Activated CD8-positive, alpha-beta memory T cell treated with anti-CD3 and anti-CD28 coated beads, Interleukin-2, amount 10 ng/mL, durations not matched to agents 7 days and 5 days (primary cell): ENCODE data around the gene SLC38A10. TPM values are rescaled to one million over a fixed set of nuclear protein-coding genes. Genes with fewer than 3 reads are reported as not detected.

Experiments used
- ATAC-seq: fragments of 150-1000 bp; cut with Tn5 transposase; one replicate; pipeline ENCODE4 v1.10.0; 2021; ENCODE audit warnings: moderate library complexity
- CTCF ChIA-PET: fragments of 350-600 bp; sonication (Branson Sonifier 250); formaldehyde crosslinking; loops from one replicate; lab custom pipeline; 2021; ENCODE audit warnings: antibody characterized with exemption; lab: Charles Lee
- DNase-seq: peaks from one replicate; pipeline ENCODE4 v3.0.0-alpha.2; 2020
- H3K27ac Mint-ChIP-seq: one replicate; pipeline ENCODE4 v1.8.0; 2021; ENCODE audit warnings: mild to moderate bottlenecking, mixed read lengths
- H3K27me3 Mint-ChIP-seq: one replicate; pipeline ENCODE4 v1.8.0; 2021; ENCODE audit warnings: mixed read lengths
- H3K36me3 Mint-ChIP-seq: one replicate; pipeline ENCODE4 v1.8.0; 2021; ENCODE audit warnings: mild to moderate bottlenecking, mixed read lengths
- H3K4me1 Mint-ChIP-seq: one replicate; pipeline ENCODE4 v1.8.0; 2021; ENCODE audit warnings: mixed read lengths
- H3K4me3 Mint-ChIP-seq: one replicate; pipeline ENCODE4 v1.8.0; 2021; ENCODE audit warnings: mild to moderate bottlenecking, moderate library complexity, mixed read lengths
- H3K9me3 Mint-ChIP-seq: one replicate; pipeline ENCODE4 v1.8.0; 2022; ENCODE audit warnings: low read depth, mixed read lengths
- total RNA-seq, 2 experiments: library from RNA; stranded (reverse); gene quantifications; one replicate each; pipeline ENCODE4 v1.2.3, GENCODE V29; 2021

The SLC38A10 gene
- total RNA-seq, 2 experiments from 2014 or later: 81.7 to 88.7 TPM

- Mint-ChIP-seq H3K4me3 (no peak overlapping the region), H3K27me3 (peaks cover 13% of the 10 kb centered on the region), H3K9me3 (no peaks in the 10 kb centered on the region), H3K4me1 (no peaks in the 10 kb centered on the region), H3K27ac (no peak overlapping the region), H3K36me3 (no peaks in the 10 kb centered on the region)
- CTCF ChIA-PET: interaction anchor here (1.1 to 1.3 kb wide), 2 partner anchors 12 to 149 kb away, joined by 3 read pairs; no protein-coding TSS in a partner anchor
- ATAC-seq (no peak), DNase-seq (no peak)
These were observed 40.1 kb upstream of the SLC38A10 start for GRCh38 chr17:81334987-81335772.

GRCh38 chr17:81334391-81334901 lies 39.3 kb upstream of the SLC38A10 start:
- Mint-ChIP-seq H3K4me1 (no peaks in the 10 kb centered on the region), H3K36me3 (no peaks in the 10 kb centered on the region), H3K9me3 (no peaks in the 10 kb centered on the region), H3K27ac (no peak overlapping the region), H3K4me3 (no peak overlapping the region), H3K27me3 (peaks cover 13% of the 10 kb centered on the region)
- CTCF ChIA-PET: interaction anchor here (1.1 to 1.3 kb wide), 2 partner anchors 12 to 150 kb away, joined by 3 read pairs; no protein-coding TSS in a partner anchor
- DNase-seq (no peak), ATAC-seq (no peak)

- H3K36me3 Mint-ChIP-seq: no peaks in the 10 kb centered on the region
- H3K4me3 Mint-ChIP-seq: no peak overlapping the region
- no peak overlapping the region for H3K27ac Mint-ChIP-seq
- CTCF ChIA-PET: interaction anchor here (1.1 kb wide), 1 partner anchor 151 kb away, joined by 3 read pairs; no protein-coding TSS in a partner anchor
- H3K9me3 Mint-ChIP-seq: no peaks in the 10 kb centered on the region
- ATAC-seq: no peak
- no peaks in the 10 kb centered on the region for H3K4me1 Mint-ChIP-seq
- H3K27me3 Mint-ChIP-seq: peaks cover 7% of the 10 kb centered on the region
- no peak for DNase-seq
These were observed 38.7 kb upstream of the SLC38A10 start for GRCh38 chr17:81333616-81334368.

GRCh38 chr17:81332914-81333528 lies 37.9 kb upstream of the SLC38A10 start:
- no peaks in the 10 kb centered on the region for H3K9me3 Mint-ChIP-seq
- H3K36me3 Mint-ChIP-seq: no peaks in the 10 kb centered on the region
- peaks cover 5% of the 10 kb centered on the region for H3K27me3 Mint-ChIP-seq
- no peak overlapping the region for H3K27ac Mint-ChIP-seq
- H3K4me1 Mint-ChIP-seq: no peaks in the 10 kb centered on the region
- no peak overlapping the region for H3K4me3 Mint-ChIP-seq
- CTCF ChIA-PET: no interaction called here
- ATAC-seq (no peak), DNase-seq (no peak)

- H3K27ac Mint-ChIP-seq: no peak overlapping the region
- DNase-seq: no peak
- H3K4me3 Mint-ChIP-seq: no peak overlapping the region
- peaks cover 5% of the 10 kb centered on the region for H3K27me3 Mint-ChIP-seq
- no peaks in the 10 kb centered on the region for H3K36me3 Mint-ChIP-seq
- H3K4me1 Mint-ChIP-seq: no peaks in the 10 kb centered on the region
- CTCF ChIA-PET: no interaction called here
- no peaks in the 10 kb centered on the region for H3K9me3 Mint-ChIP-seq
- no peak for ATAC-seq
These were observed 37.2 kb upstream of the SLC38A10 start for GRCh38 chr17:81332118-81332834.

GRCh38 chr17:81331527-81332043 lies 36.5 kb upstream of the SLC38A10 start:
- Mint-ChIP-seq H3K9me3 (no peaks in the 10 kb centered on the region), H3K4me3 (no peak overlapping the region), H3K36me3 (no peaks in the 10 kb centered on the region), H3K27me3 (peaks cover 5% of the 10 kb centered on the region), H3K4me1 (no peaks in the 10 kb centered on the region), H3K27ac (no peak overlapping the region)
- CTCF ChIA-PET: no interaction called here
- DNase-seq (no peak), ATAC-seq (no peak)

GRCh38 chr17:81330884-81331245 lies 35.8 kb upstream of the SLC38A10 start:
- Mint-ChIP-seq H3K27me3 (peaks cover 5% of the 10 kb centered on the region), H3K4me3 (no peak overlapping the region), H3K9me3 (no peaks in the 10 kb centered on the region), H3K36me3 (no peaks in the 10 kb centered on the region), H3K27ac (no peak overlapping the region), H3K4me1 (no peaks in the 10 kb centered on the region)
- CTCF ChIA-PET: no interaction called here
- no peak for DNase-seq
- ATAC-seq: no peak

GRCh38 chr17:81329927-81330883 lies 35.1 kb upstream of the SLC38A10 start:
- CTCF ChIA-PET: no interaction called here
- H3K9me3 Mint-ChIP-seq: no peaks in the 10 kb centered on the region

GRCh38 chr17:81328978-81329926 lies 34.1 kb upstream of the SLC38A10 start:
- Mint-ChIP-seq H3K4me3 (no peak overlapping the region), H3K9me3 (no peaks in the 10 kb centered on the region), H3K27me3 (peaks cover 5% of the 10 kb centered on the region), H3K4me1 (no peaks in the 10 kb centered on the region), H3K27ac (no peak overlapping the region), H3K36me3 (no peaks in the 10 kb centered on the region)
- DNase-seq (no peak), ATAC-seq (no peak)
- CTCF ChIA-PET: no interaction called here

More at GRCh38 chr17:81329927-81330883, 35.1 kb upstream of the SLC38A10 start:
- Mint-ChIP-seq H3K4me3 (no peak overlapping the region), H3K27ac (no peak overlapping the region), H3K27me3 (peaks cover 5% of the 10 kb centered on the region), H3K36me3 (no peaks in the 10 kb centered on the region), H3K4me1 (no peaks in the 10 kb centered on the region)
- ATAC-seq (no peak), DNase-seq (no peak)

- Mint-ChIP-seq H3K27ac (no peak overlapping the region), H3K4me1 (no peaks in the 10 kb centered on the region), H3K9me3 (no peaks in the 10 kb centered on the region), H3K4me3 (no peak overlapping the region), H3K36me3 (no peaks in the 10 kb centered on the region), H3K27me3 (peaks cover 5% of the 10 kb centered on the region)
- no peak for ATAC-seq
- no peak for DNase-seq
- CTCF ChIA-PET: no interaction called here
These were observed 33.4 kb upstream of the SLC38A10 start for GRCh38 chr17:81328489-81328888.

- Mint-ChIP-seq H3K9me3 (no peaks in the 10 kb centered on the region), H3K36me3 (no peaks in the 10 kb centered on the region), H3K4me1 (no peaks in the 10 kb centered on the region), H3K27ac (no peak overlapping the region), H3K27me3 (no peaks in the 10 kb centered on the region), H3K4me3 (no peak overlapping the region)
- DNase-seq: no peak
- no peak for ATAC-seq
- CTCF ChIA-PET: interaction anchor here (1.2 kb wide), 1 partner anchor 73 kb away, joined by 3 read pairs; no protein-coding TSS in a partner anchor
These were observed 30.7 kb upstream of the SLC38A10 start for GRCh38 chr17:81325714-81326358.
